ENCODE results near the gene CDH22. TPM values are rescaled to one million over a fixed set of nuclear protein-coding genes. Genes with fewer than 3 reads are reported as not detected.
A peak's percentile ranks its signal among the peaks of the same experiment; 100 is the strongest.

The CDH22 gene
- total RNA-seq, 1 experiment from 2014 or later: under 0.01 TPM

DNA sequence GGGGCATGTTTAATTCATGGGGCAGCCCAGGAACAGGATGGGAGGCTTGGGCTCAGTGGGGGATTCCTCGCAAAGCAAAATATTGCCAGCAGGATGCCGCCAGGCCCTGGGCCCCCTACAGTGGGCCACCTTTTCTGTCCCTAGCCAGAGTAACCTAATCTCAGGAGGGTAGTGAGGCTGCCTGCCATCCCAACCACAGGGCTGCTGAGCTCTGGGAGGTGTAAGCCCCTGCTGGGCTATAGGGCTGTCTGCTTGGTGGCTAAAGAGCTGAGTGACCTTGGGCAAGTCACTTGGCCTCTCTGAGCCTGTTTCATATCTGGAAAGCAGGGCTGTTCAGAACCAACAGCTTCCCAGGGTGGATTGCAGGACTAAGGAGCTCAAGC is 35.7 kb upstream of the CDH22 start:
- no peak for DNase-seq (ENCODE audit: low read depth)

DNA sequence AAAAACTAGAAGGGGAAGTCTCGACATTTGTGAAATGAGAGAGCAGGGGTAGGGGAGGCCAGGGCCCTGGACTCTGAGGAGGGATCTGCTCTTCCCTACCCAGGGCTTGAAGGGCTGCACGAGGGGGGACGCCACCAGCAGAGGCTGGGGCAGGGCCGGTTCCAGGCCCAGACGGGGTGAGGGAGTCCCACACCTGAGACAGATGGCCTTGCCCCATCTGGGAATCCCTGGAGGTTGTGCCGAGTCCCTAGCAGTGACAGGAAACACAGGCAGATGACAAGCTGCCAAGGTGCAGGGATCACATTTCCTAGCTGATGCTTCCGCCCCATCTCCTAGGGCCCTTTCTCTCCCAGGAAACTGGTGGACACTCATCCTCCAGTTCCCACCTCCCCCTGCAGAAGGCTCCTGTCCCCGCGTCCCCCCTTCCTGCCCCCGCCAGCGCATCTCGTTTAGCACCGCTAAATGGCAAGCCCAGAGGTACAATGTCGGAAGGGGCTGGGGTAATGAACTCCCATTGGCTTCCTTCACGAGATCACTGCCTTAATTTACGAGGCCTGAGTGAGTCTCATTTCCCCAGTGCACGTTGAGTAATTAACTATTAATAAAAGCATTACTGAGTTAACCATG is 35.2 kb upstream of the CDH22 start:
- DNase-seq (ENCODE audit: low read depth): peak; percentile 28

DNA sequence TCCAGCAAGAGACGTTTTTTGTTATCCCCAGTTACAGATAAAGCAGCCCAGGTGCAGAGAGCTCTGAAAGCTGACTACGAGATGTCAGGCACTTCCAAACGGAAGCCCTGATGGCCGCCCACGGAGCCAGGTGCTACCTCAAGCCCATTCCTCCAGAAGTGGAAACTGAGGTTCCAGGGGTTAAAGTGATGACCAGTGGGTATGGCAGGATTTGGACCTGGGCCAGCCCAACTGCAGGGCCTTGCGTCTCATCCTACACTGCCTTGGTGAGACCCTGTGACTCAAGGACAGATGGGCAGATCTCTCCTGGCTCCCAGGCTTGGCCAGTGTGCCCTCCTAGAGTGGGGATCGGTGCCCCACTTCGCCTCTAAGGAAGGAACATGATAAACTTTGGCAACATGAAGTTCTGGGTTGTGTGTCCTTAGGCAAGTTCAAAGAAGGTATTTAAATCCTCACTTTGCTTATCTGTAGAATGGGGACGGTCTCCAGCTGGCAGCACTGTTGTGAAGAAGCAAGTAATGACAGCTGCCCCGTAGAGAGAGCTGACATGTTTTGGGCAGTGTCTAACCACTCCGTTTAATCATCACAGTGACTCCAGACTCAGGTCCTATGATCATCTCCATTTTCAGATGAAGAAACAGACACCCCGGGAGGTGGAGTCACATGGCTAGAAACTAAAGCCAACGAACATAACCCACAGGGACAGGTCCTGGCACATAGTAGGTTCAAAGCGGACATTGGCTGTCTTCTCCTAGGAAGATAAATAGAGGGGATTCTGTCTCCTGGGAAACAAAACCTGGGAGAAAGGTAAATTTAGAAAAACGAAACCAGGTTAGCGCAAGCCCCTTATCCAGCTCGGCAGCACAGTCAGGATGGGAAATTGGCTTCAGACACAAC is 34.4 kb upstream of the CDH22 start:
- no peak for DNase-seq (ENCODE audit: low read depth)

DNA sequence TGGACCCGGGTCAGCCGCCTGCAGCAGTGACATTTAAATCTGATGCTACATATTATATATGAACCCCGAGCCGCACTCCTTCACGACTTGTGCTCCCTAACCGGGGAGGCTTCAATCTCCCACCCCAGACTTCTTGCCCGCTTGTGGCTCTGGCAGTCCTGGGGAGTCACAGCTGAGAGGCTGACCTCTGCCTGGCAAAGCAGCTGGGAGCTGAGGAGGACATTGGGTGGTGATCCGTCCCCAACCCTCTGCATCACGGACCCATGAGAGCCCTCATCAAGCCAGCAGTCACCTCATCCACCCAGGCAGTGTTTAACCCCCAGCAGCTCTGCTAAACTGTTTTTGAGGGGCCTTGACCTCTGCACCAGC is 33.7 kb upstream of the CDH22 start:
- no peak for DNase-seq (ENCODE audit: low read depth)

DNA sequence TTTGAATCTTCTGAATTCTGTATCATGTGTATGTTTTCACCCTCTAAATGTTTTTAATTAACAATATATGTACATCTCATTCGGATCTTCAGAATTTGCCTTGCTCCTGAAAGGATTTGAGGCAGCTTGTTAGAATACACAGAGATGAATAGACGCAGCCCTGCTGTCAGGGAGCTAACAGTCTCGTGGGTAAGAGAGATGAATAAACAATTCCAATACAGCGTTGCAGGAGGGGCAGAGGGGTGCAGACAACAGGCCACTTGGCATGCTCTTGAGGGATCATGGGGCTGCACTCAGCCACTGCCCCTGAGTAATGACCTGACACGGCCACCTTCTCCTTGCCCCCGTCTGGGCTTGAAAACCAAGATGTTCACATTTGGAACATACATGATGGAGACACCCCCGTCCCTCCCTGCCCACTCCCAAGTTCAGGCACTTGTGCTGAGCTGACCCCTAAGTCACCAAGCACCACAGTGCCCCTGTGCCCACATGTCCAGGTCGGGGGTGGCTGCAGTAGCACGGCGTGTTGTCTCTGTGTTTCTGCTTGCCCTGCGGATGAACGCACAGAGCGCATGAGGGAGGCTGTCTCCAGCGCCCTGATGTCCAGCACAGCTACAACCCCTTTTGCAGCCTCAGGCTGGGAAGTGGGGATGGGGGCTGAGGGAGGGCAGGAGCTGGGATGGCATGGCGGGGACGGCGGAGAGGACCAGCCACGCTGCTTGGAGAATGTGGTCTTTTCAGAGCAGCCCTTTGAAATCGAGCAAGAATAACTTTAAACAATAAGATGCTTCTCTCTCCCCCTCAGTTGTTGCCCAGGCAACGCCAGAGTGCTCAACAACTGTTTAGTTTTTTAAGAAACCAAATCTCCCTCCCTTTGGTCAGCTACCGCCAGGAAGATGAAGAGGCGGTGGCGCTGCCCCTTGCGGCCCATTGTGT is 33.0 kb upstream of the CDH22 start:
- no peak for DNase-seq (ENCODE audit: low read depth)

DNA sequence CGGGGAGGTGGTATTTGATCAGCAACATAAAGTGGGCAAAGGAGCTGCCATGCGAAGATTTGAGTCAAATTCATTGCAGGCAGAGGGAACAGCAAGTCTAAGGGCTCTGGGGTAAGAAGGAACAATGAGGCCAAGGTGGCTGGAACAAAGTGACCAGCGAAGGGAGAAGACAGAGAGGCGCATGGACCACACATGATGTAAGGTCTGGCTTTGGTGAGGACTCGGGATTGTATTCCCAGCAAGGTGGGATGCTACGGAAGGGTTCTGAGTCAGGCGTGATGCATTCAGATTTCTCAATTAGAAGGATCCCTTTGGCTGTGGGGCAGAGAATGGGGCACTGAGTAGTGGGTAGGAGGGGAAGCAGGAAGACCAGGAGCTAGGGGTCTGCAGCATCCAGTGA is 30.7 kb upstream of the CDH22 start:
- no peak for DNase-seq (ENCODE audit: low read depth)

DNA sequence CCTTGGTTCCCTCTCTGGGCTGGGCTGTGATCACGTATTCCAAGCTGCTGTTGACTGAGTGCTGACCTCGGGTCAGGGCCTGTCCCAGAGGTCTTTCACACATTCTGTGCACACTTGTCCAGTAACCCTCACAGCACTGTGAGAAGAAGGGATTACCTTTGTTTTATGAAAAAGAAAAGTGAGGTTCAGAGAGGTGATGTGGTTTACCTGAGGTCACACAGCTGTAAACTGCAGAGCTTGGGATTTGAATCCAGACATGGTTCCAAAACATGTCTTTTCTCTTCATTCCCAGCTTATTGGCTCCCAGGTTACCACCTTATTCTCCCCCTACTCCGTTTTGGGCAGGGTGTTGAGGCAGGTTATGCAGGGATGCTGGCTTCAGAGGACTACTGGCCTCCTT is 28.4 kb upstream of the CDH22 start:
- DNase-seq (ENCODE audit: low read depth): no peak

DNA sequence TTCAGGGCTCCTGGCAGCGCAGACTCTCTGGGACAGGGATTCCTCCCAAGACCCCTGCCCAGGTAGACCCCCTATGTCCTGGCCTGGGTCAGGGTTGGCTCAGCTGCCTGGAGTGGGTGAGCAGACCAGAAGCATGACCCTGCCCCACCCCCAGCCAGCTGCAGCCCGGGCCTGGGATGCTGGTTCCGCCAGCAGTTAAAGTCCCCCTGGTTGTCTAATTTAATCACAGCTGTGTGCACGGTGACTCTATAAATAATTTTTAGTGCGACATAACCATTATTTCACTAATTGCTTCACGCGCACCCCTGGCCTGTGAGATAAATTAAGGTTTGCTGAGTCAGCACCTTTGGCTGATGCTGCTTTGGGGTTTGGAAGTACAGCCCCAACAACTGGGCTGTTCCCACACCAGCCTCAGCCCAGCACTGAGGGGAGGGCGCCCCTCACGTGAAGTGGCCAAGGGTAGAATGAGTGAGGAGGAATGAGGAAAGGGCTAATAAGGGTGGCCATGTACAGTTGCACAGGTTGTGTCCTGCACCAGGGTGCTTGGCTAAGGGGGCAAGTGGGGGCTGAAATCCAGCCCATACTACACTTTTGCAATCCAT is 26.1 kb upstream of the CDH22 start:
- no peak for DNase-seq (ENCODE audit: low read depth)

DNA sequence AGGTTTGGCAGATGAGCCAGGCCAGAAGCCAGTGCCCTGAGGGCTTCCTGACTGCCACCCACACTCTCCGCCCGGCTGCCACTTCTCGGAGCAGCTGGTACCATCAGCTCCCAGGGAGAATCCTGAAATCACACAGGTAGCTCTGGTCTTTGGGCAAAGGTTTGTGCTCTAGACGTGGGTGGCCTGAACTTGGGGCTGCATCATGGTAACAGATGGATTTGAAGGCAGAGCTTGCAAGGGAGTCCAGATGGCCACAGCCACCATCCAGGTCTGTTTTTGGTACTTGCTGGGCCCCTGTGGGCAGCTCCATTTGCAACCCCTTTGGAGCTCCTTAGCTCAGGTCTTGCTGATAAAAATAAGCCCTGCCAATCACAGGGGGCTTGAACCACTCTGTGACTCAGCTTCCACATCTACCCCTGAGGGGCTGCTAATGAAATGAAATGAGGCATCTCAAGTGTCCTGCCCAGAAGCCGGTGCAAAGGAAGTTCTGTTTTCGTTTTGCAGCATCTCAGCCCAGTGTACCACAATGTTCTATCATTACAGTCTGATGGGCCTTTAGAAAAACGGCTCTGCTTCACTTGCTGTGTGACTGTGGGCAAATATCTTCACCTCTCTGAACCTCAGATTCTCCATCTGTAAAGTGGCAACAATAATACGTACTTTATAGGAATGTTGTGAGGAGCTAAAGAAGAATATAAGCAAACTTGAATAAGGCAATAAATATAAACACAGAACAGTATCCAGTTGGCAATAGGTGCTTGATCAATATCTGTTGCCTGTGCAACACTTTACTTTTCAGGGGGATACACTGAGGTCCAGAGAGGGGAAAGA is 25.1 kb upstream of the CDH22 start:
- DNase-seq (ENCODE audit: low read depth): no peak

DNA sequence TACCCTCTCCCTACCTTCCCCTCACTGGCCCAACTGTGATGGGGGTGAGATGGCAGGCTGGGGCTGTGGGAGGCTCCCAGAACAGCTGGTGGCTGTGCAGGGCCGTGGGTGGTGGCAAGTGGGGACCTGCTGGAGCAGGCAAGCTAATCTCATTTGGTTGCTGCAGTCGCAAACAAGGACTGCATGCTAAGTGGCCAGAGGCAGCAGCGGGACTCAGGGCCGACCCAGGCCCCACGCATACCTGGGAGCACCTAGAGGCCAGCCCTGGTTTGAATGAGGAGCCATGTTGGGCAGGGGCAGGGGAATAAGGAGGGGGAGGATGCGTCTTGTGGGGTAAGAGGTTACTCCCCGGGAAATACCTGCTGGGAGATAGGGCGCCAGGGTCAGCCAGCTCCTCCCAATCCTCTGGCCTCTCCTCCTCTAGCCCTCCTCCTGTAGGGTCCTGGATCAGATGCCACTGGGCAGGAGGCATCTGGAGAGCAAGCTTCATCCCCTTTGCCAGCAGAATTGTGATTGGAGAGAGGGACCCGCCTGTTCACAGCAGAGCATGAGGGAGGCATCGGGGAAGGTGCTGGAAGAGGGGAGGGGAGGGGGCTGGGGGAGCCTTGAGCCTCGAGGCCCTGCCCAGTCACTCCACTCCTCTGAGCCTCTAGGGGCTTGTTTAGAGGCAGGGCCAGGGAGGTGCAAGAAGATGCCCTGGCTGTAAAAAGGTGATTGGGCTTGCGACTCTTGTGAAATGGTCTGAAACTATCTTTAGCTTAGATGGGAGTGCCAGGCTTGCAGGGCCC is 24.3 kb upstream of the CDH22 start:
- DNase-seq (ENCODE audit: low read depth): no peak

DNA sequence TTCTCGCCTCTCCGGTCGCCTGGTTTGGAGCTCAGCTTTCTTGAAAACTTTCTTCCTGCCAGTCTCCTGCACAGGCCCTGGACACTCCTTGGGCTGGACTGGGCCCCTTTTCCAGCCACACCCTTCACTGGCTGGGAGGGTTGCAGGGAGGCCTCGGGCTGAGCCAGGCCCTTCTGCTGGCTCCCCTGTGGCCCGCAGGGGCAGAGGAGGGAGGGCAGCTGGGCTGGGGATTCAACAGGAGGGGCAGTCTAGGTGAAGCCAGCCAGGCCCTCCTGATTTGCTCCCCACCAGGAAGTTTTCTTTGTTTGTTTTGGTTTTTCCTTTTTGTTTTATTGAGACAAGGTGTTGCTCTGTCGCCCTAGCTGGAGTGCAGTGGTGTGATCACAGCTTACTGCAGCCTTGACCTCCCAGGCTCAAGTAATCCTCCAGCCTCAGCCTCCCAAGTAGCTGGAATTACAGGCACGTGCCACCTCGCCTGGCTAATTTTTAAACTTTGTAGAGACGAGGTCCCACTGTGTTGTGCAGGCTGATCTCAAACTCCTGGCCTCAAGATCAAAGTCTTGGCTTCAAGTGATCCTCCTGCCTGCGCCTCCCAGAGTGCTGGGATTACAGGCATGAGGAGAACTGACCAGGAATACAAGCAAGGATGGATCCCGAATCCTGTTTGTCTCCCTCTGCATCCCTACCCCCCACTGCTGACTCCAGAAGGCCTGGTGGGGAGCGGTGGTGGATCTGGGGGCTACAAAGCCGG is 23.5 kb upstream of the CDH22 start:
- DNase-seq (ENCODE audit: low read depth): no peak

DNA sequence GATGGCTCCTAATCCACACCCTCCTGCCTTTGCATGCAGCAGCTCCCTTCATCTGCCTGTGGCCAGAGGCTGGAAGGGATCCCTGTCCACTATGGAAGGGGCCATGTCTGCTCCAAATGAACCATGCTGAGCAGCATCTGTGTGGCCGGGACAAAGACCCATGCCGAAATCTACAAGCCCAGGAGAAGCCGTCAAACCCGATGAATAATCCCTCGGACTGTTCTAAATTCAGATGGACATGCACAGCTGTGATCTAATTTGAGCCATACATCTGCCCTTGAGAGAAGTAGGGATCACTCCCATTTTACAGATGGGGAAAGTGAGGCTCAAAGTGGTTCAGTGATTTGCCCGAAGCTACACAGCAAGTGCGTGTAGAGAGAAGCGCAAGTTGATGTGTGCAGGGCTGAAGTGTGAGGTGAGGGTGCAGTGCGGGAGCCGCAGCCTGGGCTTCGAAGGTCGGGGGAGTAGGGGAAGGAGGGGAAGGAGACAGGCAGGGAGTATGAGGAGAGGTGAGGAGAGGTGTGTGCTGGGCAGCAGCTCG is 22.6 kb upstream of the CDH22 start:
- DNase-seq (ENCODE audit: low read depth): no peak

DNA sequence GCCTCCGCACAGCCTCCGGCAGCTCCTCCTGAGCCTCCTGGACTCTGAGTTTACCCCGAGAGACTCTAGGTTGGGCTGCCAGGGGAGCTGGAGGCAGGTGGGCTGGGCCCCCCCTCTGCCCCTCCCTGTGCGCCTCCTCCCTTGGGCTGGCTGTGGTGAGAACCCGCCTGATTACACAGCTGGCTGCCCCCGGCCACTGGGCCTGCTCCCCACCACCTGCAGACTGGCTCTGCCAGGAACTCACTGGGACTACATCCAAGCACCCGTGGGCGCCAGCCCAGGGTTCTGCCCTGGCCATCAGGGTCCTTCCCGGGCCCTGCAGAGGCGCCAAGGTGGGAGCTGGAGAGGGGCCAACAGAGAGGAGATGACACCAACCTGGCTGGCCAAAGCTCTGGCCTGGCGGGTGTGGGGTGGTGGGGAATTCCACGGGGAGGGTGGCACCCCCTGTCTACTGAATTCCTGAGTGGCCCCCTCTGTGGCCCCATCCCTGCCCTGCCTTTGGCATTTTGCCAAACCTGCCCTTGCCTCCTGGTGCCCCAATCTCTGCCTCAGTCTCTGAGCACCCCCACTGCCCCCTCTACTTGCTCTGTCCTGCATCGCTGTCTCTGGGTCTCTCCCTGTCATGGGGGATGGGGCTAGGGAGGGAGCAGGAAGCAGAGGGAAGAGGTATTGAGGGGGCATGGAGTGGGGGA is 21.9 kb upstream of the CDH22 start:
- DNase-seq (ENCODE audit: low read depth): no peak

DNA sequence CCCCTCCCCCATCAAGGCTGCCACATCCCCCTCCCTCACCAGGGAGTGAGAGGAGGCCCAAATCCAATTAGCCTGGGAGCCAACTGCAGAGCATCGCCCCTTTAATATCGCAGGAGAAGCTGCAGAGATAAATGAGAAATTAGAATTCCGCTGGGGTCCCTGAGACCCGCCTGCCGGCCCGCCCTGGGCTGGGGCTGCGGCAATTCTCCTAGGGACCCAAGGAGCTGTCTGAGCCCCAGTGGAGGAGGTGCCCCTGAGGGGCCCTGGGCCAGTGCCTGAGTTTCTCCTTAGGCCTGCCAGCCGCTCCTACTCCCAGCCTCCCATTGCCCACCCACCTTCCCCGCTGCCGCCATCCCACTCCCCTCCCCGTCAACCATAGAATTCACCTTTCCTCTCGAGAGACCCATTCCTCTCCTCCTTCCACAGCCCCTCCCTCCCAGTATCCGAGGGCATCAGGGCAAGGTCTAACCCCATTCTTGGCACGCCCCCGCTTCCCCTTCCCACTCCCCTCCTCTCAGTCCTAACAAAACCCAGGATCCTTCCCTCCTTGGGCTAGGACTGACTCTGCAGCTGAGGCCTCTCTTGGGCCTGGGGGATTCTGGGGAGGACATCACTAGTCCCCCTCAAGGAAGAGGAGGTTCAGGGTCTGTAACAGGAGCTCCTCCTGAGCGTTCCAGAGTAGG is 20.0 kb upstream of the CDH22 start:
- DNase-seq (ENCODE audit: low read depth): no peak

DNA sequence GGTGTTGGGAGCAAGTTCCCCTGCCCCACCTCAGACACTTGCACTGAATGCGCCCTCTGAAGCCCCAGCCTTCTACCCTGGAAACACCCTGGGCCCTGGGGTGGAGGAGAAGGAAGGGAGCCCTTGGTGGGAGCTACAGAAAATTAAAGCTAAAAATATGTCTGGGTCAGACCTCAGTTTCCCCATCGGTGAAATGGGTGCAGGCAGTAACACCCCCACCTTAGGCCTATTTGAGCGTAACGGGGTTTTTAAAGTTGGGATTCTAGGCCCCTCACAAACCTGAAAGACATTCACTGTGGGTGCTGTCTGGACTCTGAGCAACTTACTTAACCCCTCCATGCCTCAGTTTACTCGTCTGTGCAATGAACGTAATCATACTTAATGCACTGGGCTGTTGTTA is 19.3 kb upstream of the CDH22 start:
- no peak for DNase-seq (ENCODE audit: low read depth)

DNA sequence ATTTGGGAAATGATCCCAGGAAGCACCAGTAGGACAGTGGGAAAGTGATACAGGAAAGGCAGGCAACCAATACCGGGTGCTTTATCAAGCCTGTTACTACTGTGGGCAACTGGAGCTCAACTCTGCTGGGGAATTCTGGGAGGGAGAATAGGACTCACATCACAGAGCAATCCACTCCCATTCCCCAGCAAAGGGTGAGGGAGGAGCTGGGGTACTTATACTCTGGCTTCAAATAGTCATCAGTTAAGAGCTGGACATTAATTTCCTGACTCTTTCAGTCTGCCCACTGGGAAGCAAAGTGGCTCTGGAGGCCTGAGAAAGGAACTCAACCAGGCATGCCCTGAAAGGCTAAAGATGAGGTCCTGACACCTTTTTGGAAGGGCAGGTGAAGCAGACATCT is 17.5 kb upstream of the CDH22 start:
- DNase-seq (ENCODE audit: low read depth): no peak

DNA sequence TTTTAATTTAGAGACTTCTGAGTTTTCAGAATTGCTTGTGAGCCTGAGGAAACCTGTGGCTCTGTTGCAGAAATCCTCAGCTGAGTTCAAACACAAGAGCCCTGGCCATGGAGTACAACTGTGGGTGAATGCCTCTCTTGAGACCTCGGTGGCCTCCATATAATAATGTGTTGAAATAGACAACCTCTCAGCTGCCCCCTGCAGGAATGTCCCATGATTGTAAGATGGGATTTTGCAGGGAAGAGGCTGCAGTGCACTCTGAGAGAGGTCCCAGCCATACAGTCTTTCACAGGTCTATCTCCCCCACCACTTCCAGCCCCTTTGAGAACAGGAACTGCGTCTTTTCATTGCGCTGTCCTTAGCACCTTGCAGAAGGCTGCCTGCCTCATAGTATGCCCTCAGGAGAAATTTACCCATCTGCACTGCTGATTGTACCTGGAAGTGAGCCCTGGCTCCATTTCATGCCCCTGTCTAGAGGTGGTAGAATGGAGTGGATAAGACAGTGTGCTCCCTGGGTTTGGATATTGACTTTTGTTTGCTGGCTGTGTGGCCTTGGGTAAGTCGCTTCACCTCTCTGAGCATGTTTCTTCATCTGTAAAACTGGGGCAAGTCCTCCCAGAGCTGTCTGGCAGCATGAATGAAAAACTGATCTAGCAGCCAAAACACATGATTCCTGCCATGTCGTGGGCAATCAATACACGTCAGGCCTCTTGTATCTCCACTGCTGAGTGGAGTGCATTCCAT is 16.8 kb upstream of the CDH22 start:
- peak; percentile 37 for DNase-seq (ENCODE audit: low read depth)
